ENCODE data around the gene GAST.

DNA sequence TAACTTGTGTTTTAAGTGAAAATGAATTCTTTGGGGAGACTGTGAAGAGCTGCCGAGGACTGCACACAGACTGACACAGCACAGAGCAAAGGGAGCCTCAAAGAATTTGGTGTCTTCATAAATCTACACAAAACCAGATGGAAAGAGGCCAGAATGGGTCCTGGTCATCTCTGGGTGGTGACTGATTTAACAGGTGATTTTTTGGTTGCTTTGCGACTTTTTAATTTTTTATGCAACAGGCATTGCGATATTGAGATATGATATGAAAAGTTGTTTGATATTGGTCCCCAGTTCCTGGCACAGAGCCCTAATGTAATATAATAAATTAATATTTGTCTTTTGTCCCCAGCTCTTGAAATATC is 36.1 kb upstream of the GAST start:
- TF ChIP-seq, protein P1, sequence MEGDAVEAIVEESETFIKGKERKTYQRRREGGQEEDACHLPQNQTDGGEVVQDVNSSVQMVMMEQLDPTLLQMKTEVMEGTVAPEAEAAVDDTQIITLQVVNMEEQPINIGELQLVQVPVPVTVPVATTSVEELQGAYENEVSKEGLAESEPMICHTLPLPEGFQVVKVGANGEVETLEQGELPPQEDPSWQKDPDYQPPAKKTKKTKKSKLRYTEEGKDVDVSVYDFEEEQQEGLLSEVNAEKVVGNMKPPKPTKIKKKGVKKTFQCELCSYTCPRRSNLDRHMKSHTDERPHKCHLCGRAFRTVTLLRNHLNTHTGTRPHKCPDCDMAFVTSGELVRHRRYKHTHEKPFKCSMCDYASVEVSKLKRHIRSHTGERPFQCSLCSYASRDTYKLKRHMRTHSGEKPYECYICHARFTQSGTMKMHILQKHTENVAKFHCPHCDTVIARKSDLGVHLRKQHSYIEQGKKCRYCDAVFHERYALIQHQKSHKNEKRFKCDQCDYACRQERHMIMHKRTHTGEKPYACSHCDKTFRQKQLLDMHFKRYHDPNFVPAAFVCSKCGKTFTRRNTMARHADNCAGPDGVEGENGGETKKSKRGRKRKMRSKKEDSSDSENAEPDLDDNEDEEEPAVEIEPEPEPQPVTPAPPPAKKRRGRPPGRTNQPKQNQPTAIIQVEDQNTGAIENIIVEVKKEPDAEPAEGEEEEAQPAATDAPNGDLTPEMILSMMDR (conservative IDR thresholded peaks at IDR 0.05 in 1 of 2, IDR thresholded peaks at IDR 0.05 in 1 of 2; ENCODE audit: low read depth in 1 of 2, low read length in 2 of 2), result no peak
- no peak for TF ChIP-seq EZH2 (IDR thresholded peaks at IDR 0.05; ENCODE audit: low read length, missing control alignments)

Data from fibroblast of lung (primary cell).